HG02973 (cell line): Measurements from ENCODE around the gene GNG12.
"Not testable (repeated sequence)": the region's sequence is repeated elsewhere in the genome, so short reads cannot be mapped to it uniquely, and the experiment has no call there.

Experiments used
- ATAC-seq: cut with Tn5 transposase; IDR thresholded peaks from one replicate; pipeline ENCODE4 v1.9.1; 2021; ENCODE audit warnings: moderate library complexity; ENCODE audit not compliant: unreplicated experiment

GNG12 gene

DNA sequence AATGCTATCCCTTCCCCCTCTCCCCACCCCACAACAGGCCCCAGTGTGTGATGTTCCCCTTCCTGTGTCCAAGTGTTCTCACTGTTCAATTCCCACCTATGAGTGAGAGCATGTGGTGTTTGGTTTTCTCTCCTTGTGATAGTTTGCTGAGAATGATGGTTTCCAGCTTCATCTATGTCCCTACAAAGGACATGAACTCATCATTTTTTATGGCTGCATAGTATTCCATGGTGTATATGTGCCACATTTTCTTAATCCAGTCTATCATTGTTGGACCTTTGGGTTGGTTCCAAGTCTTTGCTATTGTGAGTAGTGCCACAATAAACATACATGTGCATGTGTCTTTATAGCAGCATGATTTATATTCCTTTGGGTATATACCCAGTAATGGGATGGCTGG, 168.0 kb downstream of the GNG12 start:
- ATAC-seq, result not testable (repeated sequence)

DNA sequence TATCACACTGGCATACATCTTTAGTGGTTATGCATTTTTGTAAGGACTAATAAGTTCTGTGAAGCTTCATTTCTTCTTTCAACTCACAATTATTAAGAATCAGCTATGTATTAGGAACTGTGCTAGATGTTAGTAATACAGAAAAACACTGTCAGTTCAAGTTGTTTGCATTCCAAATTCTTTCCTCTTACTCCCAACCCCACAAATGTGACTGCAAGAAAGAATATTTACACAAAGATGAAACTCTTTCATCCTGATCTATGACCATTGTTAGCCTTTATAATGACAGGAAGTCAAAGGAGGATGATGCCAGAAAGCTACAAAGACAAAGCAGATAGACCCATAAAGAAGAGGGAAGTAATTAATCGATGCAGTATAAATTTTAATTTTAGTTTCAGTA, 169.2 kb downstream of the GNG12 start:
- no peak for ATAC-seq

DNA sequence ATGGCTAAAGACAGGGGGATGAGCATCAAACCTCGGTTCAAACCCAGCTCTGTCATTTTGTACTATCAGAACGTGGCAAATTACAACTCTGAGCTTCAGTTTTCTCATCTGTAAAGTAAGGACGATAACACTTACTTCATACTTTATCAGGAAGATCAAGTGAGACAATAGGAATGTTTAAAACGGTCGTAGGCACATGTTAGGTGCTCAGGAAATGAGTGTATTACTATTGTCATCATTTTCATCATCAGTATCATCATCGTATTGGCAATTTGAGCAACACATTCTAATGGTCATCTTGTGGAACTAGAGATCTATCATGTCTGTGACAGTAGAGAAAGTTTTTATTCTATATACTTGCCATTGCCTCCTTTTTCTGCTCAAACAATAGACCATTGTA, 170.4 kb downstream of the GNG12 start:
- no peak for ATAC-seq

DNA sequence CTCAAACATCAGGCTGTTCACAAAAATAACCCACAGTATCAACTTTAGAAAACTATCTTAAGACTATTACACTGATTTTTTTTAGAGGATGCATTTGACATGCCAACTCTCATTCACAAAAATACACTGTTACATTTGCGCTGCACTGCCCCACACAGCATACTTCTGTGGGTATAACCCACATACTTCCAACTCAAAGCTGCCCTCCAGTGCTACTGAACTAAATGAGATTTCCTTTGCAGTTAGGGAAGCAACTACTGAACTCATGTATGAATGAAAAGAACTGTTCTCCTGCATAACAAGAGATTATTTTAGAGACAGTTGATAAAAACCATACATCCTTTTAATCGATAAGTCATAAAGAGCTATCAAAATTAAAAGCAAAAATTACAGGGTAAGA, 174.0 kb downstream of the GNG12 start:
- ATAC-seq, result no peak

DNA sequence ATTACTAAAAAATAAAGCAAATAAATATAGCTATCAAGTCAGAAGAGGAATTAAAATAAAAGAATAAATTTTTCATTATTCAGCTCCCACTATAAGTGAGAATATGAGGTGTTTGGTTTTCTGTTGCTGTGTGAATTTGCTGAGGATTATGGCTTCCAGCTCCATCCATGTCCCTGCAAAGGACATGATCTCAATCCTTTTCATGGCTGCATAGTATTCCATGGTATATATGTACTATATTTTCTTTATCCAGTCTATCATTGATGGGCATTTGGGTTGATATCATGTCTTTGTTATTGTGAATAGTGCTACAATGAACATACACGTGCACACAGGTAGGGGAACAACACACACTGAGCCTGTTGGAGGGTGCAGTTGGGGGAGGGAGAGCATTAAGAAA, 176.1 kb downstream of the GNG12 start:
- ATAC-seq, result not testable (repeated sequence)

DNA sequence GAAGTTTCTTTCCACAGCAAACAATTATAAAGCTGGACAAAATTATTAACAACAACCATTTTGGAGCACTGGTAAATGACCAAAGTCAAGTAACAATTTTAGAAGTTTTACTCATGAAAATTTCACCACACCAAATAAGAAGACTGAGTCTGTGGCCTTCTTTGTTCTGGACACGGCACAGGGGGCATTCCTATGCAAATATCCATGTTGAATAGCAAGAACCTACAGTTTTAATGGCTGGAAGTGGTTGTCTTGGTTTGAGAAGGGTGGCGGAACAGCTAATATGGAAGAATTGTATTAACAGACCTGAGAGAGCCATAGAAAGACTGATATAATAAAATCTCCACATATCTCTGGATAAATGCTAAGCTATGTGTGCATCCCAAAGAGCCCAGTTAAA, 177.7 kb downstream of the GNG12 start:
- ATAC-seq, result no peak

DNA sequence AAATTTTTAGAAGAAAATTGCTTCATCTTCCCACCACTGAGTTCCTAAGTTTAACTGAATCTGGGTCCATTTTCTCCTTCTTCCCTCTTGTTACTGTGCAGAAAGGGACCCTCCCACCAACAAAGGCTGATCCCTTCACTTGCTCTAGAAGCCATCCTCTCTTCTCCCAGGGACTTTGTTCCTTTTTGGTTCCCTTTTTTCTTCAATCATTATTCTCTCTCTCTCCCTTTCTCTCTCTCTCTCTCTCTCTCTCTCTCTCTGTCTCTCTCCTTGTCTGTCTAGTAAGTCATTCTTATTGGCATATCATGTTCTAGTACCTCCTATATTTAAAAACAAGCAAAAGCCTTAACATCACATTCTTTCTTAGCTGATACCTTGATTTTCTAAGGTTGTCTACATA, 180.0 kb downstream of the GNG12 start:
- ATAC-seq, result no peak

DNA sequence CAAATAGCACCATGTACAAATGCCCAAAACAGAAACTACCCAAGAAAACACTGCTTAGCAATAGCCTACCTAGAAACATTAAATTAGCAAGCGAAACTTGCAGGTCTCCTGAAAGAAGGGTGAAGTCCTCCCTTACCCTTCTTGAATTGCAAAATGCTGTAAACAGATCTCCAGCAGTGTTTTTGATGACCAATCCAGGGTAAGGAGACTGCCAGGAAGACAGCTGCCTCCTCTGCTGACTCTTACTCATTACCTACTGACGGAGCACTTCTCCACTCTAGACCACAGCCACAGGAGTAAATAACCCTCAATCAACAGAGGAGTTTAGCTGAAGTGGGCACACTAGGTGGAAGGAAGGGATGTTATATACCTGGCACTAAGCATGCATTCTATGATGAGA, 180.5 kb downstream of the GNG12 start:
- ATAC-seq, result no peak
